ENCODE measurements around the gene MTHFSD.

DNA sequence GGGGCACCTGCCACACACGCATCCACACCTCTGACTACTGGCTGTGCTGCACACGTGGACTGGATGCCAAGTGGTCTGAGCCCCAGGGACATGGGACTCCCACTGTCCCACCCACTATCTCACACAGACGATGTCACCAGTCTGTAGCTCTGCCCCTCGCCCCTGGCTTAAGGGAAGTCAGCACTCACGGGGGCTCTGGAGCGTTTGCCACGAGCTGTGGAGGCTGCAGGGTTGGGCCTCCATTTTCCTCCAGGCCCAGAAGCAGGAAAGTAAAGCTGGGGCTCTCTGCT lies 22.6 kb downstream of the MTHFSD start:
- TF ChIP-seq, protein P1, sequence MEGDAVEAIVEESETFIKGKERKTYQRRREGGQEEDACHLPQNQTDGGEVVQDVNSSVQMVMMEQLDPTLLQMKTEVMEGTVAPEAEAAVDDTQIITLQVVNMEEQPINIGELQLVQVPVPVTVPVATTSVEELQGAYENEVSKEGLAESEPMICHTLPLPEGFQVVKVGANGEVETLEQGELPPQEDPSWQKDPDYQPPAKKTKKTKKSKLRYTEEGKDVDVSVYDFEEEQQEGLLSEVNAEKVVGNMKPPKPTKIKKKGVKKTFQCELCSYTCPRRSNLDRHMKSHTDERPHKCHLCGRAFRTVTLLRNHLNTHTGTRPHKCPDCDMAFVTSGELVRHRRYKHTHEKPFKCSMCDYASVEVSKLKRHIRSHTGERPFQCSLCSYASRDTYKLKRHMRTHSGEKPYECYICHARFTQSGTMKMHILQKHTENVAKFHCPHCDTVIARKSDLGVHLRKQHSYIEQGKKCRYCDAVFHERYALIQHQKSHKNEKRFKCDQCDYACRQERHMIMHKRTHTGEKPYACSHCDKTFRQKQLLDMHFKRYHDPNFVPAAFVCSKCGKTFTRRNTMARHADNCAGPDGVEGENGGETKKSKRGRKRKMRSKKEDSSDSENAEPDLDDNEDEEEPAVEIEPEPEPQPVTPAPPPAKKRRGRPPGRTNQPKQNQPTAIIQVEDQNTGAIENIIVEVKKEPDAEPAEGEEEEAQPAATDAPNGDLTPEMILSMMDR (IDR thresholded peaks at IDR 0.05) = no peak
- TF ChIP-seq POLR2A (IDR thresholded peaks at IDR 0.05) = no peak
